GM12872 (cell line): ENCODE measurements around the gene IGFBP6.
A peak's percentile ranks its signal among the peaks of the same experiment; 100 is the strongest.

Source experiments
- CTCF ChIP-seq: IDR thresholded peaks from 3 replicates; pipeline ENCODE4 v1.5.1; 2011; ENCODE audit warnings: low read depth, mild to moderate bottlenecking, low read length, moderate library complexity; ENCODE audit not compliant: insufficient read depth

The IGFBP6 gene

GRCh38 chr12:53051881-53052412, 45.5 kb upstream of the IGFBP6 start:
- no peak for TF ChIP-seq CTCF

GRCh38 chr12:53052419-53053217, 44.8 kb upstream of the IGFBP6 start:
- no peak for TF ChIP-seq CTCF

GRCh38 chr12:53053218-53054111, 44.0 kb upstream of the IGFBP6 start:
- TF ChIP-seq CTCF = peak; percentile 63

- TF ChIP-seq CTCF = no peak
Observed at GRCh38 chr12:53054112-53054878, 43.2 kb upstream of the IGFBP6 start.

GRCh38 chr12:53055471-53056266, 41.8 kb upstream of the IGFBP6 start:
- no peak for TF ChIP-seq CTCF

- no peak for TF ChIP-seq CTCF
Observed at GRCh38 chr12:53056296-53056695, 41.2 kb upstream of the IGFBP6 start.
